Activated CD8-positive, alpha-beta T cell treated with anti-CD3 and anti-CD28 coated beads for 36 hours (primary cell): ENCODE measurements around the gene GNA14. TPM values are rescaled to one million over a fixed set of nuclear protein-coding genes. Genes with fewer than 3 reads are reported as not detected.

Experiments used
- ATAC-seq: fragments of 200-7000 bp; cut with Tn5 transposase; one replicate; pipeline ENCODE4 v1.10.0; 2021; ENCODE audit warnings: mild to moderate bottlenecking, moderate library complexity
- CTCF ChIA-PET: fragments of 350-600 bp; sonication (Branson Sonifier 250); formaldehyde crosslinking; loops from one replicate; lab custom pipeline; 2021; ENCODE audit warnings: antibody characterized with exemption; lab: Charles Lee
- POLR2A ChIA-PET: fragments of 350-600 bp; sonication (Branson Sonifier 250); formaldehyde crosslinking; loops from one replicate; lab custom pipeline; 2021; ENCODE audit warnings: antibody characterized with exemption; lab: Charles Lee
- DNase-seq: peaks from one replicate; pipeline ENCODE4 v3.0.0-alpha.2; 2020
- H3K27ac Mint-ChIP-seq: one replicate; pipeline ENCODE4 v1.8.0; 2021; ENCODE audit warnings: mild to moderate bottlenecking, mixed read lengths
- H3K27me3 Mint-ChIP-seq: one replicate; pipeline ENCODE4 v1.8.0; 2021; ENCODE audit warnings: mixed read lengths
- H3K36me3 Mint-ChIP-seq: one replicate; pipeline ENCODE4 v1.8.0; 2021; ENCODE audit warnings: low read depth, mixed read lengths
- H3K4me1 Mint-ChIP-seq: one replicate; pipeline ENCODE4 v1.8.0; 2021; ENCODE audit warnings: low read depth, mixed read lengths
- H3K4me3 Mint-ChIP-seq: one replicate; pipeline ENCODE4 v1.8.0; 2021; ENCODE audit warnings: mild to moderate bottlenecking, moderate library complexity, mixed read lengths
- H3K9me3 Mint-ChIP-seq: one replicate; pipeline ENCODE4 v1.8.0; 2021; ENCODE audit warnings: mixed read lengths
- intact Hi-C: fragments of 100-400 bp; cut with micrococcal nuclease; formaldehyde crosslinking; loops from one replicate; pipeline ENCODE4 v1.10.0; 2022
- total RNA-seq, 2 experiments: library from RNA; stranded (reverse); gene quantifications; one replicate each; pipeline ENCODE4 v1.2.3, GENCODE V29; 2021
- TF ChIP-seq, protein P1 (sequence below): fragments of 200-600 bp; IDR thresholded peaks from one replicate; pipeline ENCODE4 v1.8.0; 2022; ENCODE audit warnings: antibody characterized with exemption, mild to moderate bottlenecking

GNA14 gene
- total RNA-seq, 2 experiments from 2014 or later = not detected

DNA sequence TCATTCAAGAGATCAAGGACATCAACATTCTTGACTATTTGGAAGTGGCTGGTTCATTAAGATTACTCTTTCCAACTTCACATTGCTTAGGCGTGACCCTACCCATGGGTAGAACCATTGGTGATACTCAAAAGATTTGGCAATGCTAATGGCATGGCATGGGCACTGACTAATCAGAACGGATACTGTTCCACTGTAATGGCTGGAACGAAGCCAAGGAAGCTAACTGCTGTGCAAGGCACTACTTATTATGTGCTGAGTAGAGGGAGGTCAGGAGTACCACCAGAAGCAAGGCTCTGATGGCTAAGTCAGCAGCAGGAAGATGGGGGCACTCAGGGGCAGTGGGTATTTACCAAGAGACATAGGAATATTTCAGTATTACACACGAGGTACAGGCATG is 31.9 kb downstream of the GNA14 start:
- Mint-ChIP-seq H3K4me3 (no peak overlapping the region), H3K4me1 (no peaks in the 10 kb centered on the region), H3K36me3 (no peaks in the 10 kb centered on the region), H3K27ac (no peak overlapping the region), H3K27me3 (no peaks in the 10 kb centered on the region), H3K9me3 (no peaks in the 10 kb centered on the region)
- ATAC-seq (no peak), DNase-seq (no peak)
- intact Hi-C loops = no loop called here
- CTCF ChIA-PET = no interaction called here
- POLR2A ChIA-PET = no interaction called here
- TF ChIP-seq, protein P1, sequence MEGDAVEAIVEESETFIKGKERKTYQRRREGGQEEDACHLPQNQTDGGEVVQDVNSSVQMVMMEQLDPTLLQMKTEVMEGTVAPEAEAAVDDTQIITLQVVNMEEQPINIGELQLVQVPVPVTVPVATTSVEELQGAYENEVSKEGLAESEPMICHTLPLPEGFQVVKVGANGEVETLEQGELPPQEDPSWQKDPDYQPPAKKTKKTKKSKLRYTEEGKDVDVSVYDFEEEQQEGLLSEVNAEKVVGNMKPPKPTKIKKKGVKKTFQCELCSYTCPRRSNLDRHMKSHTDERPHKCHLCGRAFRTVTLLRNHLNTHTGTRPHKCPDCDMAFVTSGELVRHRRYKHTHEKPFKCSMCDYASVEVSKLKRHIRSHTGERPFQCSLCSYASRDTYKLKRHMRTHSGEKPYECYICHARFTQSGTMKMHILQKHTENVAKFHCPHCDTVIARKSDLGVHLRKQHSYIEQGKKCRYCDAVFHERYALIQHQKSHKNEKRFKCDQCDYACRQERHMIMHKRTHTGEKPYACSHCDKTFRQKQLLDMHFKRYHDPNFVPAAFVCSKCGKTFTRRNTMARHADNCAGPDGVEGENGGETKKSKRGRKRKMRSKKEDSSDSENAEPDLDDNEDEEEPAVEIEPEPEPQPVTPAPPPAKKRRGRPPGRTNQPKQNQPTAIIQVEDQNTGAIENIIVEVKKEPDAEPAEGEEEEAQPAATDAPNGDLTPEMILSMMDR = no peak

DNA sequence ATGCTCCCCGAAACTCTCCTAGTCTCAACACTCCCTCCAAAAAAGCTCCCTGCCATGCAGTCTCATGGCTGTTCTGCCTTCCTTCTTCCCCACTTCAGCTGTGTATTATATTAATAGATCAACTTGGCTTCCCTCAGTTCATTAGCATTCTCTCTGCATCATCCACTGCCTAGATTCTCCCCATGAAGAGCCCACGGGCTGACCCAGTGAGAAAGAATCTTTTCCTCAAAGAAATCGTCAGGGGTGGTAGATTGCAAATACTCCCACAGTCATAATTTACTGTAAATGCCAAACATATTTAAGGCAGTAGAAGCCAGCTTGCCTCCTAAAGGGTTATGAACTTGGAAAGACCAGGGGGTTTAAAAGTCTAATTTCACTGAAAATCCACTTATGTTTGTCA is 33.5 kb downstream of the GNA14 start:
- no peak for ATAC-seq
- Mint-ChIP-seq H3K27ac (no peak overlapping the region), H3K4me1 (no peaks in the 10 kb centered on the region), H3K4me3 (no peak overlapping the region), H3K36me3 (no peaks in the 10 kb centered on the region), H3K27me3 (no peaks in the 10 kb centered on the region), H3K9me3 (no peaks in the 10 kb centered on the region)
- ChIA-PET CTCF (no interaction called here), POLR2A (no interaction called here)
- intact Hi-C loops = no loop called here
- no peak for DNase-seq
- TF ChIP-seq, protein P1 = no peak

DNA sequence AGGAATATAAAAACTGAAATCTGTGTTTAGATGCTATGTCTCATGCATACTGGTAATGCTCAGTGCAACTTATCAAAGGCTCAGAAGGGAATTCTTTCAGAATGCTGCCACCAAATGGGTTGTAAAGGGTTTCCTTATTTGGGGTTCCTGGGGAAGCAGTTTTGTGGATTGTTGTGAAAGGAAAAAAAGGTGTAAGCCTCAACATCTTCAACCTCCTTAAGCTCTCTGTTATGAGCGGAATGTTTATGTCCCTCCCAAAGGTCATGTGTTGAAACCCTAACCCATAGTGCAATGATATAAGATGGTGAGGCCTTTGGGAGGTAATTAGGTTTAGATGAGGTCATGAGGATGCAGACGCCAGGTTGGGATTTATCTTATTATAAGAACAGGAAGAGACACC is 41.6 kb downstream of the GNA14 start:
- H3K9me3 Mint-ChIP-seq = no peaks in the 10 kb centered on the region
- H3K27ac Mint-ChIP-seq = no peak overlapping the region
- TF ChIP-seq, protein P1 = no peak
- no peaks in the 10 kb centered on the region for H3K36me3 Mint-ChIP-seq
- no peak for ATAC-seq
- DNase-seq = no peak
- H3K4me3 Mint-ChIP-seq = no peak overlapping the region
- POLR2A ChIA-PET = no interaction called here
- intact Hi-C loops = no loop called here
- CTCF ChIA-PET = no interaction called here
- H3K27me3 Mint-ChIP-seq = peaks cover 3% of the 10 kb centered on the region
- H3K4me1 Mint-ChIP-seq = no peaks in the 10 kb centered on the region

DNA sequence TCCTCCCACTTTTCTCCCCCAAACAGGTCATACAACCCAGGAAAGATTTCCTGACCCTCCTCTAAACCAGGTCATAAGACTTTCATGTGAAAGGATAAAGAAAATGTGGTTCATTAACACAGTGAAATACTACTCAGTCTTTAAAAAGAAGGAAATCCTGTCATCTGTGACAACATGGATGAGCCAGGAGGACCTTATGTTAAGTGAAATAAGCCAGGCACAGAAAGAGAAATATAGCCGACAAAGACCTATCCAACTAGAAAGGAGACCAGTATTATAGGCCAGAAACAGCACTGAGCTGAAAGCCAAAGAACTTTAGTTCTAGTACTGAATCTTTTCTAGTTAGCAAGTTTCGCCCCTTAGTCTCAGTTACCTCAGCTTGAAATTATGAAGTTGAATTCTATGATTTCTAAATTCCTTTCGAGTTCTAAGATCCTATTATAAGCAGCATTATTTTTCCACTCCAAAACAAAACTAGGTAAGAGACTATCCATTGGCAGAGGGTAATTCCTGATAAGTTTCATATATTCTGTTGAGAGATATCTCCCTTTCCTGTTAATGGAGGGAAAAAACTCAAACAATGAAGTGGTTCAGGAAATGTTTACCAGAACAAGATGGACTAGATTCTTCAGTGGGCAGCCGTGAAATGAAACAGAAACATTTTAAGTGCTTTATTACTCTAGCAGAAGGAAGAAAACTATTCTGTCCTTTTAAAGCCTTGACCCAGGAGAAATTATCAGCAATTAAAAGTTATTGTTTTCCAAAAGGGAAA is 42.5 kb downstream of the GNA14 start:
- Mint-ChIP-seq H3K27me3 (peaks cover 4% of the 10 kb centered on the region), H3K36me3 (no peaks in the 10 kb centered on the region)

DNA sequence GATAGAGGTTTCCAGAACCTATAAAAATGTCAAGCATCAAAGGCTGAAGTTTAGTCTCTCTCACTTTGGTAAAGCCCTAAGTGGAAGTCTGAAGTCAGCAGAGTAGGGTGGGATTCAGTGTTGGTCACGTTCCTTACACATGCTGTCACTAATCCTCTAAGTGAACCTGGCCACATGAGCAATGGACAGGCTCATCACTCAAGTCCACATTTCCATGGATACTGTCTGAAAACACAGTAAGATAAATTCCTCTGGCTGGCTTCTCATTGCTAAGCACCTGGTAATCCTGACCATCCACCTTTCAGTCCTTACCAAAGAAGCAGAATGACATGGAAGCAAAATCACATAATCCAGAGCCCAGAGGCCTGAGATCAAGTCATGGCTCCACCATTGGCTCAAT is 43.8 kb downstream of the GNA14 start:
- Mint-ChIP-seq H3K4me1 (no peaks in the 10 kb centered on the region), H3K27ac (no peak overlapping the region), H3K36me3 (no peaks in the 10 kb centered on the region), H3K4me3 (no peak overlapping the region), H3K9me3 (no peaks in the 10 kb centered on the region), H3K27me3 (peaks cover 4% of the 10 kb centered on the region)
- ChIA-PET CTCF (no interaction called here), POLR2A (no interaction called here)
- no peak for ATAC-seq
- TF ChIP-seq, protein P1 = no peak
- DNase-seq = no peak
- intact Hi-C loops = no loop called here

More for the DNA sequence above, 42.5 kb downstream of the GNA14 start:
- Mint-ChIP-seq H3K4me1 (no peaks in the 10 kb centered on the region), H3K4me3 (no peak overlapping the region), H3K9me3 (no peaks in the 10 kb centered on the region), H3K27ac (no peak overlapping the region)
- intact Hi-C loops = no loop called here
- CTCF ChIA-PET = no interaction called here
- POLR2A ChIA-PET = interaction anchor here (0.9 kb wide), 1 partner anchor 33 kb away, joined by 4 read pairs; no protein-coding TSS in a partner anchor
- ATAC-seq (no peak), DNase-seq (no peak)
- TF ChIP-seq, protein P1 = no peak
